ENCODE measurements around the gene ANK2.

GRCh38 chr4:113404167-113404571 lies 354.7 kb downstream of the ANK2 start:
- no peak for TF ChIP-seq POLR2A (IDR thresholded peaks at IDR 0.05)
- TF ChIP-seq CTCF (IDR thresholded peaks at IDR 0.05), result no peak

Measured in uterus (tissue), 2 donors.